ENCODE data around the gene CCND3. TPM values are rescaled to one million over a fixed set of nuclear protein-coding genes. Genes with fewer than 3 reads are reported as not detected.

Gene CCND3
- total RNA-seq, 1 experiment from 2014 or later: 75.1 TPM

- CTCF ChIA-PET: no interaction called here
- intact Hi-C loops (cut with micrococcal nuclease; ENCODE audit: unreplicated experiment): no loop called here
- POLR2A ChIA-PET (ENCODE audit: unreplicated experiment): no interaction called here
- Histone ChIP-seq H3K9me3 (ENCODE audit: insufficient read depth, low read depth) (no peaks in the 10 kb centered on the region), H4K20me1 (ENCODE audit: insufficient read depth) (no peaks in the 10 kb centered on the region), H3K4me1 (replicated peaks; ENCODE audit: insufficient read depth) (no peaks in the 10 kb centered on the region), H3K79me2 (ENCODE audit: low read depth) (no peaks in the 10 kb centered on the region), H3K27me3 (ENCODE audit: insufficient read depth, low read depth) (no peaks in the 10 kb centered on the region), H3K9me2 (ENCODE audit: insufficient read depth) (no peaks in the 10 kb centered on the region), H3K4me3 (no peak overlapping the region), H3K27ac (no peak overlapping the region), H3K36me3 (ENCODE audit: low read depth) (no peaks in the 10 kb centered on the region), H2AFZ (no peak overlapping the region), H3F3A (ENCODE audit: insufficient read depth, low read depth) (no peaks in the 10 kb centered on the region), H3K4me2 (no peak overlapping the region)
- TF ChIP-seq, protein P1, sequence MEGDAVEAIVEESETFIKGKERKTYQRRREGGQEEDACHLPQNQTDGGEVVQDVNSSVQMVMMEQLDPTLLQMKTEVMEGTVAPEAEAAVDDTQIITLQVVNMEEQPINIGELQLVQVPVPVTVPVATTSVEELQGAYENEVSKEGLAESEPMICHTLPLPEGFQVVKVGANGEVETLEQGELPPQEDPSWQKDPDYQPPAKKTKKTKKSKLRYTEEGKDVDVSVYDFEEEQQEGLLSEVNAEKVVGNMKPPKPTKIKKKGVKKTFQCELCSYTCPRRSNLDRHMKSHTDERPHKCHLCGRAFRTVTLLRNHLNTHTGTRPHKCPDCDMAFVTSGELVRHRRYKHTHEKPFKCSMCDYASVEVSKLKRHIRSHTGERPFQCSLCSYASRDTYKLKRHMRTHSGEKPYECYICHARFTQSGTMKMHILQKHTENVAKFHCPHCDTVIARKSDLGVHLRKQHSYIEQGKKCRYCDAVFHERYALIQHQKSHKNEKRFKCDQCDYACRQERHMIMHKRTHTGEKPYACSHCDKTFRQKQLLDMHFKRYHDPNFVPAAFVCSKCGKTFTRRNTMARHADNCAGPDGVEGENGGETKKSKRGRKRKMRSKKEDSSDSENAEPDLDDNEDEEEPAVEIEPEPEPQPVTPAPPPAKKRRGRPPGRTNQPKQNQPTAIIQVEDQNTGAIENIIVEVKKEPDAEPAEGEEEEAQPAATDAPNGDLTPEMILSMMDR (conservative IDR thresholded peaks at IDR 0.05): no peak
- TF ChIP-seq EZH2 (IDR thresholded peaks at IDR 0.05; ENCODE audit: low read depth): no peak
- BruUV-seq (replicated peaks): no TSS peak
- DNase-seq: no peak
These were observed 56.7 kb downstream of the CCND3 start for GRCh38 chr6:41884957-41885356.

Other genes starting within 250 kb of the CCND3 start
- 7.3 and 8.6 TPM in 2 replicates for gene TFEB, start 206.2 kb downstream of the CCND3 start, total RNA-seq (2021)
- gene PGC, start 194.4 kb downstream of the CCND3 start, total RNA-seq (2021): not detected in 2 replicates
- 4.5 and 10.4 TPM in 2 replicates for gene FRS3, start 161.9 kb downstream of the CCND3 start, total RNA-seq (2021)
- 8.4 and 9.2 TPM in 2 replicates for gene PRICKLE4, start 161.0 kb downstream of the CCND3 start, total RNA-seq (2021)
- gene TOMM6, start 154.1 kb downstream of the CCND3 start, total RNA-seq (2021): 143 and 170 TPM in 2 replicates
- gene USP49, start 46.4 kb downstream of the CCND3 start, total RNA-seq (2021): 10.9 and 13.9 TPM in 2 replicates
- 45.8 and 61.8 TPM in 2 replicates for gene MED20, start 20.7 kb downstream of the CCND3 start, total RNA-seq (2021)
- gene BYSL, start 20.3 kb downstream of the CCND3 start, total RNA-seq (2021): 33.0 and 36.5 TPM in 2 replicates
- gene TAF8, start 108.7 kb upstream of the CCND3 start, total RNA-seq (2021): 35.6 and 38.4 TPM in 2 replicates
- gene C6orf132, start 200.8 kb upstream of the CCND3 start, total RNA-seq (2021): 49.8 and 53.9 TPM in 2 replicates
- not detected in 2 replicates for gene GUCA1A, start 231.6 kb upstream of the CCND3 start, total RNA-seq (2021)